Measurements from ENCODE around the gene MAML3. TPM values are rescaled to one million over a fixed set of nuclear protein-coding genes. Genes with fewer than 3 reads are reported as not detected.

MAML3 gene
- total and polyA plus RNA-seq, 12 donors = 1.1 to 4.6 (median 2.6) TPM

- Histone ChIP-seq H3K36me3 (no peaks in the 10 kb centered on the region), H3K27ac (no peak overlapping the region), H3K4me1 (peaks cover 0 to 10% (median 0%) of the 10 kb centered on the region in 9 donors), H3K27me3 (no peaks in the 10 kb centered on the region), H3K4me3 (no peak overlapping the region), H3K9me3 (no peaks in the 10 kb centered on the region)
- TF ChIP-seq, protein P1, sequence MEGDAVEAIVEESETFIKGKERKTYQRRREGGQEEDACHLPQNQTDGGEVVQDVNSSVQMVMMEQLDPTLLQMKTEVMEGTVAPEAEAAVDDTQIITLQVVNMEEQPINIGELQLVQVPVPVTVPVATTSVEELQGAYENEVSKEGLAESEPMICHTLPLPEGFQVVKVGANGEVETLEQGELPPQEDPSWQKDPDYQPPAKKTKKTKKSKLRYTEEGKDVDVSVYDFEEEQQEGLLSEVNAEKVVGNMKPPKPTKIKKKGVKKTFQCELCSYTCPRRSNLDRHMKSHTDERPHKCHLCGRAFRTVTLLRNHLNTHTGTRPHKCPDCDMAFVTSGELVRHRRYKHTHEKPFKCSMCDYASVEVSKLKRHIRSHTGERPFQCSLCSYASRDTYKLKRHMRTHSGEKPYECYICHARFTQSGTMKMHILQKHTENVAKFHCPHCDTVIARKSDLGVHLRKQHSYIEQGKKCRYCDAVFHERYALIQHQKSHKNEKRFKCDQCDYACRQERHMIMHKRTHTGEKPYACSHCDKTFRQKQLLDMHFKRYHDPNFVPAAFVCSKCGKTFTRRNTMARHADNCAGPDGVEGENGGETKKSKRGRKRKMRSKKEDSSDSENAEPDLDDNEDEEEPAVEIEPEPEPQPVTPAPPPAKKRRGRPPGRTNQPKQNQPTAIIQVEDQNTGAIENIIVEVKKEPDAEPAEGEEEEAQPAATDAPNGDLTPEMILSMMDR (IDR thresholded peaks at IDR 0.05) = no peak
- DNase-seq (no peak), ATAC-seq (no peak)
- intact Hi-C loops (cut with DNase I) = loop anchor here in 1 of 10 donors (10.0 kb wide), 1 partner anchor 121 kb away; no protein-coding TSS in a partner anchor
- 92 to 94% methylated on average over 3 of the region's 3 CpGs for WGBS, 2 donors
Measured at GRCh38 chr4:139753686-139754085, 400.3 kb downstream of the MAML3 start.

GRCh38 chr4:139749835-139750498, 404.0 kb downstream of the MAML3 start:
- Histone ChIP-seq H3K36me3 (no peaks in the 10 kb centered on the region), H3K4me1 (peaks cover 0 to 8% (median 0%) of the 10 kb centered on the region in 9 donors), H3K27ac (no peak overlapping the region), H3K4me3 (no peak overlapping the region), H3K9me3 (no peaks in the 10 kb centered on the region), H3K27me3 (no peaks in the 10 kb centered on the region)
- DNase-seq (no peak), ATAC-seq (no peak)
- TF ChIP-seq, protein P1 (IDR thresholded peaks at IDR 0.05) = no peak
- WGBS, 2 donors = 81 to 91% methylated on average over 4 of the region's 4 CpGs
- intact Hi-C loops (cut with DNase I) = loop anchor here in 1 of 10 donors (10.0 kb wide), 1 partner anchor 125 kb away; no protein-coding TSS in a partner anchor

- Histone ChIP-seq H3K27ac (no peak overlapping the region), H3K9me3 (no peaks in the 10 kb centered on the region), H3K4me1 (peaks cover 0 to 8% (median 0%) of the 10 kb centered on the region in 9 donors), H3K36me3 (no peaks in the 10 kb centered on the region), H3K4me3 (no peak overlapping the region), H3K27me3 (no peaks in the 10 kb centered on the region)
- TF ChIP-seq, protein P1 (IDR thresholded peaks at IDR 0.05) = no peak
- WGBS, 2 donors = 67 to 82% methylated on average over 6 of the region's 6 CpGs
- DNase-seq (no peak), ATAC-seq (no peak)
- intact Hi-C loops (cut with DNase I) = no loop called here
Measured at GRCh38 chr4:139749338-139749737, 404.6 kb downstream of the MAML3 start.

GRCh38 chr4:139746431-139747171, 407.4 kb downstream of the MAML3 start:
- Histone ChIP-seq H3K9me3 (no peaks in the 10 kb centered on the region), H3K4me3 (no peak overlapping the region), H3K4me1 (peaks cover 0 to 10% (median 2%) of the 10 kb centered on the region in 9 donors), H3K36me3 (no peaks in the 10 kb centered on the region), H3K27me3 (no peaks in the 10 kb centered on the region), H3K27ac (no peak overlapping the region)
- no peak for DNase-seq
- no peak for ATAC-seq
- TF ChIP-seq, protein P1 (IDR thresholded peaks at IDR 0.05) = no peak
- intact Hi-C loops (cut with DNase I) = no loop called here
- 79 to 85% methylated on average over 12 of the region's 12 CpGs for WGBS, 2 donors

All from heart right ventricle (tissue), 16 donors.